Tongue (tissue), 2 donors: ENCODE data around the gene KNDC1. TPM values are rescaled to one million over a fixed set of nuclear protein-coding genes. Genes with fewer than 3 reads are reported as not detected.
"Not testable (repeated sequence)": the region's sequence is repeated elsewhere in the genome, so short reads cannot be mapped to it uniquely, and the experiment has no call there.

Source experiments
- DNase-seq: peaks from one replicate; pipeline ENCODE4 v3.0.0-alpha.2; 2015
- total RNA-seq: library from RNA; depleted of rRNA; stranded (reverse); fragments of >200 nt; gene quantifications from one replicate; pipeline ENCODE4 v1.2.3, GENCODE V29; 2014

The KNDC1 gene
- total RNA-seq, 1 donor from 2014 or later: 1.7 TPM

- DNase-seq: no peak
Measured at GRCh38 chr10:133206356-133207040, 46.5 kb downstream of the KNDC1 start.

- no peak for DNase-seq
Measured at GRCh38 chr10:133207041-133207600, 47.1 kb downstream of the KNDC1 start.

DNA sequence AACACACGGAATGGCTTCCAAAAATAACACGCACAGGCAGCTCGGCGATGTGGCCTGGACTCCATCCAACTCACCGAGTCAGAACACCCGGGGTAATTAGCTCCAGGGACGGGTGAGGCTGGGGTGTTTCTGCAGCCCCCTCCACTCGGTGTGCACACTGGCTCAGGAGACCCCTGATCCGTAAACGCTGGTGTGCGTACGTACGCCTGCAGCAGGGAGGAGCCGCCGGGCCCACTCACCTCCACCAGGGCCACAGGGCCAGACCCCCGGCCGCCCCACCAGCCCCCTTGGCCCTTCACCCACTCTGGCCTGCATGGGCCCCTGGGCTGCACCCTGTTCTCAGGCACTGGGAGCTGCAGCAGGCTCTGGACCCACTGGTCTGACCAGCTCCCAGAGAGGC lies 47.6 kb downstream of the KNDC1 start:
- no peak for DNase-seq

DNA sequence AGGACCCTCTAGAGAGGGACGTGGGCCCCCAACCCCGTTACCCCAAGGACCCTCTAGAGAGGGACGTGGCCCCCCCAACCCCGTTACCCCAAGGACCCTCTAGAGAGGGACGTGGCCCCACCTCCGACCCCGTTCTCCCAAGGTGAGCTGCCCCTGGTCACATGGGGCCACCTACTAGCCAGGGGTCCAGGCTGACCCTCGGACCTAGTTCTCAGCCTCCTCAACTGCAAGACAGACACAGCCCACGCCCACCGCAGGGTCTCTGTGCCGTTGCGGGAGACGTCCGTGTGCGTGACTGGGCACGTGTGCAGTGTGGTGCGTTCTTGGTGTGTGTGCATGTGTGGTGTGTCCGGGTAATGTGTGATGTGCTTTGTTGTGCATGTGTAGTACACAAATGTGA lies 48.4 kb downstream of the KNDC1 start:
- DNase-seq: no peak

- no peak for DNase-seq
Measured at GRCh38 chr10:133209117-133209516, 49.1 kb downstream of the KNDC1 start.

DNA sequence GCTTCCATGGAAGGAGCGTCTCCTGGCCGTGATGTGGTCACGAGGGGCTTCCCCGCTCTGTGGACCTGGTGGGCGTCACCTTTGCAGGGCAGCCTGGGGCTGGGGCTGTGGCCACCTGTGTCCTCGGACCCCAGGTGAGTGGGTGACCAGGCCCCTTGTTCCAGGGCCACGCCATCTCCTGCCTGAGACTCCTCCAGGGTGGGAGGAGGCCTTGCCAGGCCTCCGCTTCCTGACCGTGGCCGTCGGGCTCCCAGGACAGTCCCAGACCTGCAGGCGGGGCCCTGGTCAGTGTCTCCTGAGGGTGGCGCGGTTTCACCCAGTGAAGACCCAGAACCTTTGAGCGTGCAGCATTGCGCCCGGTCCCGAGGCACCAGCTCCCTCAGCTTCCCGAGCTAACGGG lies 49.6 kb downstream of the KNDC1 start:
- no peak for DNase-seq

DNA sequence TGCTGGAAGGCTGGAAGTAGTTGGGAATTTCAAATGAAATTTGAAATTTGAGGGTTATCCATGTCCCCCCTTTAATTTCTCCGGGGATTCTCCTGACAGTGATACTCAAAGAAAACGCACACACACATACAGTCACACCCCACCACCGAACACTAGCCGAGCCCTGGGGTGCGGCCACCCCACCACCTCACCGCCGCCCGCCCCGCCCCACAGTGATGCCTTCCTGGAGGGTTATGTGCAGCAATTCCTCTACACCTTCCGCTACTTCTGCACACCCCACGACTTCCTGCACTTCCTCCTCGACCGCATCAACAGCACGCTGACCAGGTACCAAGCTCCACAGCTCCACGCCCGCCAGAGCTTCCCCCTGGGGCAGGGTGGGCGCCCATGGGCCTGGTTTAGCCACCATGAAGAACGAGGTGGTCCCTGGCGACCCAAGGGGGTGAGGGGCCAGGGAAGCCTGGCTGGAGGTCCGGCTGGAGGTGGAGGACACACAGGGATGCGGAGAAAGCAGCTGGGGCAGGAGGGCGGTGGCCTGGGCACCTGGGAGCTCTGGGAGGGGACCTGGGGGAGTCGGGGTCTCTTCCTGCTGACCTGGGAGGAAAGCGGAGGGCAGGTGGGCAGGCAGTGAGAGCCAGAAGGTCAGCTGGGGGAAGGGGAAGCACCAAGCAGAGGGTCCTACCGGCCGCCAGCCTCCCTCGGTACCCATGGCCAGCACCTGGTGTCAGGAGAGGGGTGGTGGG lies 50.5 kb downstream of the KNDC1 start:
- no peak for DNase-seq

- DNase-seq: no peak
Measured at GRCh38 chr10:133211141-133211830, 51.3 kb downstream of the KNDC1 start.

DNA sequence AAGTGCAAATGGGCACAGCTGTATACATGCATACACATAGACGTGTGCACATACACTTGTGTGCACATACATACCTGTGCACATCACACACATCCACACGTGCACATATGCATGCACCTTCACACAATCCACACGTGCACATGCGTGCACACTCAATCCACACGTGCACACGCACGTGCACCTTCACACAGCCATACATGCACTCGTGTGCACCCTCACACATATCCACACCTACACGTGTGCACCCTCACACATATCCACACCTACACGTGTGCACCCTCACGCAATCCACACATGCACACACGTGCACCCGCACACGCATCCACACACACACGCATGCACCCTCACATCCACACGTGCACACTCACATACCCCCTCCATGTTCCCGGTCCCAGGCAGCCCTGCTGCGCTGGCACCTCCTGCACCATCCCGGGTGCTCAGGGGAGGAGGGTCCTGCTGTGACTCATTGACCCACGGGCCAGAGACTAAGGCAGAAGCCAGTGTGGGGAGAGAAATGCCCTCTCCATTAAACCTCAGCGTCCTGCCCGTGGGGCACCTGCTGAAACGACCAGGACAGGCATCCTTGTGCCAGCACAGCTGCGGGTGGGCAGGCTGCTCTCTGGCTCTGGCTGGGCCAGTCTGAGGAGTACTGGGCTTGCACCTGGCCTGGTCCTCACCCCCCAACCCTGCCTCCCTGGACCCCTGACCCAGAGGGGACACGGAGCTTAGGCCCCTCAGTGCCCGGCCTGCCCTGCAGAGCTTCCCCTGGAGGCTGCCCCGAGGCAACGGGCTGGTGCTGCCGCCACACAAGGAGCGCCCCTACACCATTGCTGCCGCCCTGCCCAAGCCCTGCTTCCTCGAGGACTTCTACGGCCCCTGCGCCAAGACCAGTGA lies 52.2 kb downstream of the KNDC1 start:
- DNase-seq: no peak

- DNase-seq: no peak
Measured at GRCh38 chr10:133212853-133213494, 53.0 kb downstream of the KNDC1 start.

GRCh38 chr10:133213641-133214467 lies 53.8 kb downstream of the KNDC1 start:
- no peak for DNase-seq

DNA sequence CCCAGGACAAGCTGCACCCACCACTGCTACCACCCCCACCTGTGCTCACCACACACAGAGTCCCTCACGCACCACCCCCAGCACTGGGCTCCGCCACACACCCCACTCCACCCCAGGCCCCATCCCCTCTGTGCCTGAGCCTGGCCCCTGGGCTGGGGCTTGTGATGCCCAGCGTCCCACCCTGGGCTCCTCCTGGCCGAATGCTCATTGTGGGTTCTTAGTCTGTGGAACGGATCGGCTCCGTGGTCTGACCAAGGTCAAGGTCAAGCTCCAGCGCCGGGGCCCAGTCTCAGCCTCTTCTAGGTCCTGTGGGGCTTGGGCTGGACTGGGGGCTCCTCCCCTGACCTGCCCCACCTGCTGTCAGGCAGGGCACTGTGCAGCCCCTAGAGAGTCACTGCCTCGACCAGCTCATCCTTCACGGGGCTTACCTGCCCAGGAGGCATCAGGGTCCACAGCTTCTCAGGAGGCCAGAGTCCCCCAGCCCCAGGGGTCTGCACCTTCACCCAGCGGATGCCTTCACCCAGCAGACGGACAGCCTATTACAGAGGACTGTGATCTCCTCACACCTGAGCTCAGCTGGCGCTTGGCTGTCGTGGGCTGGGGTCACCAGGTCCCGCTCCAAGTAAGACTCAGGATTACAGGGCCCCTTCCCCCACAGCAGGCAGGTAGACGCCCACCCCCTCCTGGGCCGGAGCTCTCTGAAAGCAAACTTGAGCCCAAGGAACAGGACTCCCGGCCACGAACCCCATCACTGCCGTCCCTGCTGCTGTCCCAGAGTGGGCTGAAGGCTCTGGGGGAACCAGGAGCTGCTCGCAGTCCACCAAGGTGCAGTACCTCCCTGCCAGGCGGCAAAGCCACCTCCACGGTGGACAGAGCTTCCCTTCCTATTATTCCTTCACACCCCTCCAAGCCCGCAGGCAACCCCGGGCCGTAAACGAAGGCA lies 54.7 kb downstream of the KNDC1 start:
- no peak for DNase-seq

DNA sequence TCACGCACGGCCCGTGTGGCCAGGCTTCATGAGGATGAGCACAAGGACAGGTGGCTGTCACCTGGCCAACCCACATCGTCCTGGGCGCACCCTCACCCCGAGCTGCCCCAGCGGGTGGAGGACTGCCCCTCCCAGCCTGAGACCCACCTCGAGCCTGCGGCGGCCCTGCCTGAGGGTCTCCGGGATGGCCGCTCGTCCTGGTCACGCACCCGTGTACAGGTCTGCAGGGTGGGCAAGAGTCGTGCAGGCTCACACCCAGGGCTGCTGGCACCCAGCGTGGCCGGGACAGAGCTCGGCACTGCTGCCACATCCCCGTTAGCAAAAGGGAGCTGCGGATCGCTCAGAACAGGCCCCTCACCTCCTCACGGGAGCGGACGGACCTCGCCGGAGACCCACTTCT lies 55.6 kb downstream of the KNDC1 start:
- DNase-seq: no peak

DNA sequence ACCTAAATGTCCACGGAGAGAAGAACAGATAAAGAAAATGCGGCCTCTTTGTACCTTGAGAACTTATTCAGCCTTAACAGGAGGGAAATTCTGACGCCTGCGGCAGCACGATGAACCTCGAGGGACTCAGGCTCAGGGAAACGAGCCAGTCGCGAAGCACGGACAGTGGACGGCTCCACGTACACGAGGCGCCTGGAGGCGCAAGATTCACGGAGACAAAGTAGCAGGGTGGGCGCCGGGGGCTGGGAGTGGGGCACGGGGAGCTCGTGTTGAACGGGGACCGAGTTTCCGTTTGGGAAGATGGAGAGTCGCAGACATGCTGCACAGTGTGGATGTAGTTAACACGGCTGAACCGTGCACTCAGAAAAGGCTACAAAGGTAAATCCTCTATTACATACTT lies 56.8 kb downstream of the KNDC1 start:
- DNase-seq: no peak

DNA sequence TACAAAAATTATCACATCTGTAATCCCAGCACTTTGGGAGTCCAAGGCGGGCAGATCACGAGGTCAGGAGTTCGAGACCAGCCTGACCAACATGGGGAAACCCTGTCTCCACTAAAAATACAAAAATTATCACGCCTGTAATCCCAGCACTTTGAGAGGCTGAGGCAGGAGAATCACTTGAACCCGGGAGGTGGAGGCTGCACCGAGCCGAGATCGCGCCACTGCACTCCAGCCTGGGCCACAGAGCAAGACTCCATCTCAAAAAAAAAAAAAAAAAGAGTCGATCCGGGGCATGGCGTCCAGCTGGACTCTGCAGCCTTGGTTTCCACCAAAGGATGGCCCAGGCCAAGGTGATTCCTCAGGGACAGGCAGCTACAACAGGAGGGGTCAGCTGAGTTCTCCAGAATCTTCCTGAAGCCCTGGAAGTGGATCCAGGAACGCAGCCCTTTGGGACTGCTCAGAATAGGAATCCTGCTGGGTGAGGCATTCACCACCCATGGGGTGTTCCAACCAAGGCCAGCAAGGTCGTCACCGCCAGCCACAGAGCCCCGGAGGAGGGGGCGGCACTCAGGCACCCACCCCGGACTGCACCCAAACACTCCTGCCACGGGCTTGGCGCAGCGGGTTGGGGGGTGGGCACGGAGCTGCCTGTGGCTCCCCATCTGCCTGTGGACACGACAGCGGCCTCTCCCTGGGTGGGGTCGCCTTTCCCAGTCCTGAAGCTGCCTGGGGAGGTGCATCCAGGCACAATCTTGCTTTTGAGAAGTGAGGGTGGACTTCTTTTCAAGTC lies 58.0 kb downstream of the KNDC1 start:
- DNase-seq: no peak

- no peak for DNase-seq
Measured at GRCh38 chr10:133218891-133219290, 58.9 kb downstream of the KNDC1 start.

GRCh38 chr10:133219782-133220181 lies 59.8 kb downstream of the KNDC1 start:
- no peak for DNase-seq

DNA sequence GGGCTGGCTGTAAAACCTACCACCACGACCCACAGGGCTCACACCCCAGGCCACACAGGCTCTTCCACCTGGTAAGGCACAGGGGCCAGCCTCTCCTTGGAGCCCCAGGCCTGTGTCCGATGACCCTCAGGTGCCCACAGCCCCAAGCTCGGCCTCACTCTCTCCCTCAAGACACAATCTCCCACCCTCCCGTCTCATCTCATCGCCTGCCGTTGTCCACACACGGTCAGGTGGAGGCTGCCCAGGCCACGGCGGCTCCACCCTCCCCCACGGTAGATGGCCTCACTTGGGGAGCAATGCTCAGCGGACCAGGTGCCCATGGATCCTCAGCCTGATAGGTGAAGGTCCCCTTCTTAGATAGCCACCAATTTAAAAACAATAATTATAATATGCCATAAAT lies 61.3 kb downstream of the KNDC1 start:
- DNase-seq: no peak

DNA sequence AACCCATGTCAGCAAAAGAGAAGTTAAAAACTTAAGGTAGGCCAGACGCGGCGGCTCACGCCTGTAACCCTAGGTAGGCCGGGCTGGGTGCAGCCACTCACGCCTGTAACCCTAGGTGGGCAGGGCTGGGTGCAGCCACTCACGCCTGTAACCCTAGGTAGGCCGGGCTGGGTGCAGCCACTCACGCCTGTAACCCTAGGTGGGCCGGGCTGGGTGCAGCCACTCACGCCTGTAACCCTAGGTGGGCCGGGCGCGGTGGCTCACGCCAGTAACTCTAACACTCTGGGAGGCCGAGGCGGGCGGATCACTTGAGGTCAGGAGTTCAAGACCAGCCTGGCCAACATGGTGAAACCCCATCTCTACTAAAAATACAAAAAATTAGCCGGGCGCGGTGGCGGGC lies 61.7 kb downstream of the KNDC1 start:
- DNase-seq: not testable (repeated sequence)
